ENCODE data around the gene MRAP2.

MRAP2 gene

GRCh38 chr6:84033523-84034451, at the start of gene MRAP2:
TSS of gene MRAP2 (plus strand) at chr6:84033772. CDS start at chr6:84055319, 21,547 bp downstream.
- no peak for DNase-seq (ENCODE audit: low spot score)

- no peak for DNase-seq (ENCODE audit: low spot score)
These were observed 49.2 kb upstream of the MRAP2 start for GRCh38 chr6:83984411-83984810.

- no peak for DNase-seq (ENCODE audit: low spot score)
These were observed 48.3 kb upstream of the MRAP2 start for GRCh38 chr6:83985308-83985713.

GRCh38 chr6:83985715-83986114, 47.9 kb upstream of the MRAP2 start:
- no peak for DNase-seq (ENCODE audit: low spot score)

GRCh38 chr6:83998021-83998584, 35.5 kb upstream of the MRAP2 start:
- DNase-seq (ENCODE audit: low spot score), result no peak

- DNase-seq (ENCODE audit: low spot score), result no peak
These were observed 32.5 kb upstream of the MRAP2 start for GRCh38 chr6:84001119-84001518.

- DNase-seq (ENCODE audit: low spot score), result no peak
These were observed 31.3 kb upstream of the MRAP2 start for GRCh38 chr6:84002226-84002625.

- DNase-seq (ENCODE audit: low spot score), result no peak
These were observed 30.4 kb upstream of the MRAP2 start for GRCh38 chr6:84003131-84003530.

GRCh38 chr6:84003654-84004053, 29.9 kb upstream of the MRAP2 start:
- DNase-seq (ENCODE audit: low spot score), result no peak

- no peak for DNase-seq (ENCODE audit: low spot score)
These were observed 25.7 kb upstream of the MRAP2 start for GRCh38 chr6:84007871-84008270.

GRCh38 chr6:84013354-84013753, 20.2 kb upstream of the MRAP2 start:
- no peak for DNase-seq (ENCODE audit: low spot score)

- DNase-seq (ENCODE audit: low spot score), result no peak
These were observed 19.6 kb upstream of the MRAP2 start for GRCh38 chr6:84013931-84014330.

GRCh38 chr6:84016029-84016428, 17.5 kb upstream of the MRAP2 start:
- DNase-seq (ENCODE audit: low spot score), result no peak

- no peak for DNase-seq (ENCODE audit: low spot score)
These were observed 15.7 kb upstream of the MRAP2 start for GRCh38 chr6:84017709-84018452.

GRCh38 chr6:84018453-84019061, 15.0 kb upstream of the MRAP2 start:
- DNase-seq (ENCODE audit: low spot score), result no peak

GRCh38 chr6:84019141-84019841, 14.3 kb upstream of the MRAP2 start:
- no peak for DNase-seq (ENCODE audit: low spot score)

- DNase-seq (ENCODE audit: low spot score), result no peak
These were observed 13.7 kb upstream of the MRAP2 start for GRCh38 chr6:84019842-84020211.

GRCh38 chr6:84021625-84022024, 11.9 kb upstream of the MRAP2 start:
- no peak for DNase-seq (ENCODE audit: low spot score)

- no peak for DNase-seq (ENCODE audit: low spot score)
These were observed 6.8 kb upstream of the MRAP2 start for GRCh38 chr6:84026721-84027164.

- no peak for DNase-seq (ENCODE audit: low spot score)
These were observed 6.0 kb upstream of the MRAP2 start for GRCh38 chr6:84027340-84028181.

GRCh38 chr6:84028350-84028749, 5.2 kb upstream of the MRAP2 start:
- DNase-seq (ENCODE audit: low spot score), result no peak

Data from kidney capillary endothelial cell (primary cell).